ENCODE measurements around the gene CKS1B.

CKS1B gene

GRCh38 chr1:154945962-154946850 is 28.3 kb upstream of the CKS1B start:
- DNase-seq: no peak

GRCh38 chr1:154948079-154948478 is 26.4 kb upstream of the CKS1B start:
- DNase-seq: no peak

GRCh38 chr1:154951901-154952657 is 22.4 kb upstream of the CKS1B start:
- no peak for DNase-seq

GRCh38 chr1:154952664-154953063 is 21.8 kb upstream of the CKS1B start:
- no peak for DNase-seq

- DNase-seq: no peak
These were observed 20.9 kb upstream of the CKS1B start for GRCh38 chr1:154953611-154954038.

GRCh38 chr1:154954541-154954940 is 19.9 kb upstream of the CKS1B start:
- peak; percentile 50 for DNase-seq

- peak; percentile 99 for DNase-seq
These were observed 19.3 kb upstream of the CKS1B start for GRCh38 chr1:154955039-154955717.

GRCh38 chr1:154955718-154956543 is 18.6 kb upstream of the CKS1B start, which contains the start of gene PBXIP1:
PBXIP1 (minus strand) TSS chr1:154956099; CDS start chr1:154953721, 2,378 bp downstream.
- peak; percentile 95 for DNase-seq

- DNase-seq: peak; percentile 42
These were observed 17.9 kb upstream of the CKS1B start for GRCh38 chr1:154956544-154956941.

- no peak for DNase-seq
These were observed 17.3 kb upstream of the CKS1B start for GRCh38 chr1:154957091-154957657.

GRCh38 chr1:154958036-154958435 is 16.4 kb upstream of the CKS1B start:
- no peak for DNase-seq

- no peak for DNase-seq
These were observed 15.6 kb upstream of the CKS1B start for GRCh38 chr1:154958681-154959425.

GRCh38 chr1:154959426-154959780 is 15.1 kb upstream of the CKS1B start:
- DNase-seq: no peak

GRCh38 chr1:154960446-154961136 is 13.9 kb upstream of the CKS1B start:
- DNase-seq: no peak

- DNase-seq: peak; percentile 90
These were observed 13.0 kb upstream of the CKS1B start, which contains the start of gene PYGO2 for GRCh38 chr1:154961207-154962155. PYGO2 (minus strand) TSS chr1:154961782; CDS start chr1:154961576, 206 bp downstream.

- DNase-seq: peak; percentile 68
These were observed 12.2 kb upstream of the CKS1B start for GRCh38 chr1:154962156-154962749.

GRCh38 chr1:154962795-154963330 is 11.6 kb upstream of the CKS1B start:
- DNase-seq: no peak

- no peak for DNase-seq
These were observed 10.8 kb upstream of the CKS1B start for GRCh38 chr1:154963643-154964042.

- no peak for DNase-seq
These were observed 10.1 kb upstream of the CKS1B start for GRCh38 chr1:154964359-154964758.
